ENCODE measurements around the gene OSBP2.
"Not testable (repeated sequence)": the region's sequence is repeated elsewhere in the genome, so short reads cannot be mapped to it uniquely, and the experiment has no call there.

Gene OSBP2

GRCh38 chr22:30773919-30774318, 79.2 kb downstream of the OSBP2 start:
- DNase-seq, result no peak

GRCh38 chr22:30774566-30774965, 79.9 kb downstream of the OSBP2 start:
- DNase-seq, result no peak

- DNase-seq, result no peak
Measured at GRCh38 chr22:30776476-30776875, 81.8 kb downstream of the OSBP2 start.

GRCh38 chr22:30777146-30777545, 82.5 kb downstream of the OSBP2 start:
- DNase-seq, result not testable (repeated sequence)

GRCh38 chr22:30777587-30777986, 82.9 kb downstream of the OSBP2 start:
- DNase-seq, result peak; percentile 36

GRCh38 chr22:30778261-30778660, 83.6 kb downstream of the OSBP2 start:
- DNase-seq, result no peak

- no peak for DNase-seq
Measured at GRCh38 chr22:30780026-30780425, 85.4 kb downstream of the OSBP2 start.

- DNase-seq, result no peak
Measured at GRCh38 chr22:30781271-30781875, 86.7 kb downstream of the OSBP2 start.

GRCh38 chr22:30782613-30783012, 87.9 kb downstream of the OSBP2 start:
- no peak for DNase-seq

GRCh38 chr22:30783021-30783420, 88.3 kb downstream of the OSBP2 start:
- DNase-seq, result no peak

- no peak for DNase-seq
Measured at GRCh38 chr22:30785527-30785926, 90.9 kb downstream of the OSBP2 start.

- DNase-seq, result no peak
Measured at GRCh38 chr22:30790366-30790765, 95.7 kb downstream of the OSBP2 start.

GRCh38 chr22:30792456-30792855, 97.8 kb downstream of the OSBP2 start:
- DNase-seq, result no peak

- no peak for DNase-seq
Measured at GRCh38 chr22:30795118-30795517, 100.4 kb downstream of the OSBP2 start.

- DNase-seq, result no peak
Measured at GRCh38 chr22:30801695-30802094, 107.0 kb downstream of the OSBP2 start.

- peak; percentile 65 for DNase-seq
Measured at GRCh38 chr22:30802202-30803166, 107.8 kb downstream of the OSBP2 start.

- no peak for DNase-seq
Measured at GRCh38 chr22:30803679-30804078, 109.0 kb downstream of the OSBP2 start.

- no peak for DNase-seq
Measured at GRCh38 chr22:30804626-30805025, 110.0 kb downstream of the OSBP2 start.

- DNase-seq, result no peak
Measured at GRCh38 chr22:30806391-30806861, 111.8 kb downstream of the OSBP2 start.

- DNase-seq, result no peak
Measured at GRCh38 chr22:30809086-30809485, 114.4 kb downstream of the OSBP2 start.

- DNase-seq, result no peak
Measured at GRCh38 chr22:30810105-30810504, 115.4 kb downstream of the OSBP2 start.

- DNase-seq, result no peak
Measured at GRCh38 chr22:30813936-30814335, 119.3 kb downstream of the OSBP2 start.

- no peak for DNase-seq
Measured at GRCh38 chr22:30816413-30816812, 121.7 kb downstream of the OSBP2 start.

- DNase-seq, result no peak
Measured at GRCh38 chr22:30821381-30821780, 126.7 kb downstream of the OSBP2 start.

All from NCI-H2171 (cell line).